ENCODE results near the gene SLC39A11.

GRCh38 chr17:72989074-72989610 is 103.3 kb downstream of the SLC39A11 start:
- TF ChIP-seq CTCF (IDR thresholded peaks at IDR 0.05) (no peak), POLR2A (IDR thresholded peaks at IDR 0.05) (no peak), EP300 (IDR thresholded peaks at IDR 0.05) (no peak), POLR2AphosphoS5 (IDR thresholded peaks at IDR 0.05) (no peak)
